HuH-7 (cell line): Measurements from ENCODE around the gene FSTL1.

Experiments used
- DNase-seq: peaks from one replicate; pipeline ENCODE4 v3.0.0; 2011; ENCODE audit warnings: low spot score

FSTL1 gene

DNA sequence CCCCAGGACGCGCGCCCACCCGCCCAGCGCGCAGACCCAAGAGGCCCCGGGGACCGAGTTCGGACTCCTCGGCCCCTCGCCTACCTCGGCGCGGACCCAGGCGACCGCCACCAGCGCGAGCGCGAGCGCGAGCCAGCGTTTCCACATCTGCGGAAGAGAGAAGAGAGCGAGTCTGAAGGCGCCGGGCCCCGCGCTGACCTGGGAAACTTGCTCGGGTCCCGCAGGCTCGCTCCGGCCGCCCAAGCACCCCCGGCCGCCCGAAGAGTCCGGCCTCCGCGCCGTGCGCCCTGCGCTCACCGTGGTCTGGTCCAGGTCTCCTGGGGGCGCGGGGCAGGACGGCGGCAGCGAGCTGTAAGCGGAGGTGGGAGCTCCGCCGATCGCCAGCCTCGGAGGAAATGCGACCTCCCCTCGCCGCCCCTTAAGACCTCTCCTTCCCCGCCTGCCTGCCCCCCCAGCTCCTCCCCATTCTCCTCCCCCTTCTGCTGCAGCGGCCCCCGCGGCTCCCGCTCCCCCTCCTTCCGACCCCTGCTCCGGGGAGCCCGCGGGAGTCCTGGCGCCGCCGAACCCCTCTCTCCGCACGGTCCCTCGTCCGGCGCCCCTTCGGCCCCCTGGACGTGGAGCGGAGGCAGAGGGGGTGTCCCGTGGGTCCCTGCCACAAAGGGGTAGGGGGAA lies at the start of gene FSTL1:
Gene FSTL1, minus strand, starts transcription at position 393 of the 672 bp plus-strand sequence. Its CDS starts 246 bp downstream, at position 147.
- DNase-seq = peak; percentile 44

- no peak for DNase-seq
Observed at GRCh38 chr3:120498556-120499346, 48.0 kb upstream of the FSTL1 start.

DNA sequence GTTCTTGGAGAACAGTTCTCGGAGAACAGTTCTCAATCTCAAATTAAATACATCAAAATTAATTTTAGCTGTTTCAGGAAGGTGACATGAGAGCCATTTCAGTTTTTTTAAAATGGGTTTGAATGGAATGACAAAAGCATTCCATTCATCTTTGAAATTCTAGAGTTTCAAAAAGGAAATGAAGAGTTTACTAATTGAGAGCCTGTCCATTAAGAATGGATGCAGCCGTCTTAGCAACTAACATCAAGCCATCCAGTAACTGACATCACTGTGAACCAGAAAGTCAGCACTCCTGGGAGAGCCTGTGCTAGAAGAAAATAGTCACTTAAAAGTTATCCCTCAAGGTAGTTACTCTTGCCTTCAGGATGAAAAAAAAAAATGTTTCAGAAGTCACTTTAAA lies 47.0 kb upstream of the FSTL1 start:
- DNase-seq = no peak

DNA sequence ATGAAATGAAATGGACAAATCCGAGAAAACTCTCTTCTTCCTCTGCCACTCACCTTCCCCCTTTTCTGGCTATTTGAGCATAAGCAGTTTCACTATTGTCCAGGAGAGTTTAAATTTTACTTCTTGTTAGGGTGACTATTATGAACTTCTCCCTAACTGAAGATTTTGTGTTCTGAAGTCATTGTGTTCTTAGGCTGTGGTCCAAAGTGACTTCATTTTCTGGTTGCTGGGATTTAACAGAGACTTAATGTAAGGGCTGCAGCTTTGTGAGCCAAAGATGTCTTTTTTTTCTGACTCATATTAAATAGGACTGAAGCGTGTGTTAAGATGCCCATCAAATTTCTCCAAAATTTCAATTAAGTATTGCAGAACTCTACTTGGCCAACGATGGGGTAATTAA lies 46.5 kb upstream of the FSTL1 start:
- no peak for DNase-seq

DNA sequence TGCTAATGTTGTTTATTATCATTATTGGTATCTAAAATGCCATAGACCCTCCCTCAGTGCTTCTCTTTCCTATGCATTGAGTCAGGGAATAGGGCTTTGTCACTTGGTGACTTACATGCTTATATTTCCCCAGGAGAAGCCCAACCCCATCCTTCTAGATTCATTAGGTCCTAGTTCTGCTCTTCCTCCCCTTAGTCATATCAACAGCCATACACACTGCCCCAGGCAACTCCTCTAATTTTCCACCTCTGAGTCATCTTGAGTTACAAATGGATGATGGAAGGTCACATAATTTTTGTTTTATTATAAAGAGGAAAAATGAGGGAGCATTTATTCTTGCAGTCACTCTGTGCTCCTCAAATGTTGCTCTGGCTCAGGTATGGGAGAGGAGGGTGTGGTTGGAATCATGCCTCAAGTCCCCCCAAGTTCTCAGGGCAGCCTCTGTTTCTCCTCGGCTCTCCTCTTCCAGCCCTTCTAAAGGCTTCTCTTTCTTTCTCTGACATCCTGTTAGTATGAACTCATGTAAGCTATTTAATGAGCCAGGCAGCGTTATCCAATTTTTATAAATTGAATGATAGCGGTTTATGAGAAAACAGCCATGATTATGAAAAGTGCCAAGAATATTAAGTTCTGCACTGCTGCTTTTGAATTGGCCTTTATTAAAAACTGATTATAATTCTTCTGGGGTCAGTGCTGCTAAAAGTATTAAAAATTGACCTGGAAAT lies 45.6 kb upstream of the FSTL1 start:
- no peak for DNase-seq

- no peak for DNase-seq
Observed at GRCh38 chr3:120495809-120496208, 45.0 kb upstream of the FSTL1 start.

DNA sequence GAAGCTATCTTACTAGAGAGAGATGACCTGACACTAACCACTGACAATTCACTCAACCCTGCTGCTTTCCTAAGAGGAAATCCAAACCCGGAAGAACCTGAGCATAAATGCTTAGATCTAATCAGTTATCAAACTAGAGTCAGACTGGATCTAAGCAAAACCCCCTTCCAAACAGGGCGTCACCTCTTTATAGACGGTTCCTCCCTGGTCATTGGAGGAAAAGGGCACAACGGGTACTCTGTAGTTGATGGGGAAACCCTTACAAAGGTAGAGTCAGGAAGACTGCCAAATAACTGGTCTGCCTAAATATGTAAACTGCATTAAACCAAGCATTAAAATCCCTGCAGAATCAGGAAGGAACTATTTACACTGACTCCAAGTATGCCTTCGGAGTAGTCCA lies 41.3 kb upstream of the FSTL1 start:
- no peak for DNase-seq

GRCh38 chr3:120489421-120489820 lies 38.6 kb upstream of the FSTL1 start:
- no peak for DNase-seq

- DNase-seq = no peak
Observed at GRCh38 chr3:120488296-120488695, 37.5 kb upstream of the FSTL1 start.

- no peak for DNase-seq
Observed at GRCh38 chr3:120487191-120487650, 36.4 kb upstream of the FSTL1 start.

GRCh38 chr3:120481081-120481480 lies 30.3 kb upstream of the FSTL1 start:
- no peak for DNase-seq

DNA sequence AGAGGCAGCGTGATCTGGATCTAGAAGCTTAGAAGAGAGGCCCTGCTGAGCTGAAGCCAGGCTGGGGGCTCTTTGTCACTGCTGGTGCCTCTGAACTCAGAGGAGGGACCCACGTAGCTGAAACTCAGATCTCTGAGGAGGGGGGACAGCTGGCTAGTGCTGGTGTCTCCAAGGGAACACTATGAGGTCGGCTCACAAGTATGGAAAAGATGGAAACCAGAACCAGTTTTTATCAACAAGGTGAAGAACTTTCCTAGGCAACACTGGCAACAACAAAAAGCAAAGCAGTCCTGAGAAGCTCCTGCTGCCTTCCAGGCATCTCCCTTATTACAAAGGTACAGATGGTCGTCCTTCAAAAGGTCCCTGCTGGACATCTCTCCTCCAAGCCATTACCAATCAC lies 27.0 kb upstream of the FSTL1 start:
- no peak for DNase-seq

DNA sequence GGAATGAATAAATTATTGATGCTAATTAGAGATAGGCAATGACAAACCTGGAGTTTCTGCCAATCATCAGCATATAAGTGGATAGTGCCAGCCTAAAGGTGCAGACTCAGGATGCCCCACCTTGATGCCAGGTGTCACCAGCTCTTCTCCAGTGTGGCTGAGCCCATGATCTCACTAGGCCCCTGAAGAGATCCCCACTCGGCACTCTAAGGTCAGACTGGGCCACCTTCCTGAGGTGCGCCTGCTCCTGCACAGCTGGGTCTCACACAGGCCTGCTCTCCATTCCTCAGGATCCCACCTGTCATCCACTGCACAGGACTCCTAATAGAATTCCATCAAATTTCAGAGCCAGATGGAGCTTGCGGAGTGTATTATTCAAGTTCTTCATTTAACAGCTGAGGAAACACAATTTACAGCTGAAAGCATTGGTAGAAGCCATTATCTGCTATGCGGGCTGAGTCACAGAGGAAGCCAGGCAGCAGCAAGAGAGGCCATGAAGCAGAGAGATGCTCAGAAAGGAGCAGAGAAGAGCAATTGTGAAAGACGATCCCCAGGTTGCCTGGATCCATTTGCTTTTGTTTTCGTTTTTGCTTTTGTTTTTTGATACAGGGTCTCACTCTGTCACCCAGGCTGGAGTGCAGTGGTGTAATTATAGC lies 25.1 kb upstream of the FSTL1 start:
- DNase-seq = no peak

DNA sequence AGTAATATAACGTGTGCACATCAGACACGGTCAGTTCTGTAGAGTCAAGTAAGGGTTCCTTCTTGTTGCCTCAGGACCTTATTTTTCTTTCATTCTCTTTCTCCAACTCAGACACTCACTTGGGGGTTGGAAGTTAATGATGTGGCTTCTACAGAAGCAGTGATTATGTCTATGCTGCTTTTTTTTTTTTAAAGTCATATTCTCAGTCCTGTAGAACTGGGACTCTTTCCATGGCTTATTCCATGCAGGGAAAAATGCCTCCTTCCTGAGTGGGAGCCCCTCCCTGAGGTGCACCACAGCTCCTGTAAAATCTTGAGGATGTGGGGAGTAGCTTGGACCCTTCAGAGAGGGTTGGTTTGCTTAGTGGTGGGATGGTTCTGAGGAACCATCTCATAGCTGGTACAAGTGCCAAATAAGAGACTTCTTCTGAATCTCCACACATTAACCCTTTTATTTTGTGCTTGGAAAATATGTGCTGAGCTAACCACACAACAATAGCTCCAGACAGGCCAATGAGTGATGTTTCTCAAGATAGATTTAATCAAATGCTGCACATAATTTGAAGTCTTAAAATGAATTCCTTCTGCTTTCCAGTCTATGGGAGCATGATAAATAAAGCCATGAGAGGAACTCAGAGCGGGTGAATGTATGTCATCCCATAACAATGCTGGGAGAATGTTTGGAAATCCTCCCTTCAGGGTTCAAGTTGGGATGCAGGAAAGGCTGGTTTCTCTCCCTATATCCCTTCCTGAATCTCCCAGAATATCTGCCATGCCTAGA lies 23.3 kb upstream of the FSTL1 start:
- DNase-seq = no peak

DNA sequence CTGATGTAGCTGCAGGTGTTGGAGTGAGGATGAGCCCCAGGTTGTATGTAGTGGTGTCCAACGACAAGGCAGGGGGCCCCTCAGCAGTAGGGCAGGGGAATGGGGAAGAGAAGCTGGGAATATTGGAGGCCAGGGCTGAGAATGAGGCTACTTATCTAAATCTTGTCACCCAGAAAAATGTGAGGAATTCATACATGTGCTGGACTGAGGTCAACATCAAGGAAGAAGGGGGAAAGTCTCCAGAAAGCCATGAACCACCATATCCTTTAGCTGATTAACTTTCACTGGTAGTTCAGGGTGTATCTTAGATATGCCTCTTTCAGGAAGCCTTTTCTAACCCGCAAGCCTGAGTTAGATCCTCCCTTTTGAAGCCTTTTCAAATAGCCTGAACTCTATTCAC lies 22.6 kb upstream of the FSTL1 start:
- DNase-seq = no peak

DNA sequence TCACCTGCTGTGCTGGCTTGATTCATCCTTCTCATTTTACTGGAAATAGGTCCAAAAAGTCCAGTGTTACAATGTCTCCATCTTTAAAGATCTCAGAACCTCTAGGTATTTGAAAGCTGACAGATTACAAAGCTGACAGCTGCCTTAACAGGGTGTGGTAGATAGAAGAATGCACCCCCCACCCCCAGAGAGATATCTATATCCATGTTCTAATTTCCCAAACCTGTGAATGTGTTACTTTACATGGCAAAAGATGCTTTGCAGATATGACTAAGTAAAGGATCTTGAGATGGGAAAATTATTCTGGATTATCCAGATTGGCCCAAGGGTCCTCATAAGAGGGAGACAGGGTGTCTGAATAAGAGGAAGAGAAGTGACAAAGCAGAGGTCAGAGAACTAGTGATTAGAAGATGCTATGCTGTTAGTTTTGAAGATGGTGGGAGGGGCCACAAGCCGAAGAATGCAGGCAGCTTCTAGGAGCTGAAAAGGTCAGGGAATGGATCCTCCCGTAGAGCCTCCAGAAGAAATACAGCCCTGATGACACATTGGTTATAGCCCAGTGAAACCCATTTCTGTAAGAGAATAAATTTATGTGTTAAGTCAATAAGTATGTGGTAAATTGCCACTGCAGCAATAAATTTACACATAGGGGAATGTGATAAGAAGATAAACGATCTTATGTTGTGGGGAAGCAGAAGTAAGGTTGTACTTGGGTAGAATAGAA lies 21.5 kb upstream of the FSTL1 start:
- DNase-seq = no peak

GRCh38 chr3:120471643-120472042 lies 20.9 kb upstream of the FSTL1 start:
- DNase-seq = no peak

DNA sequence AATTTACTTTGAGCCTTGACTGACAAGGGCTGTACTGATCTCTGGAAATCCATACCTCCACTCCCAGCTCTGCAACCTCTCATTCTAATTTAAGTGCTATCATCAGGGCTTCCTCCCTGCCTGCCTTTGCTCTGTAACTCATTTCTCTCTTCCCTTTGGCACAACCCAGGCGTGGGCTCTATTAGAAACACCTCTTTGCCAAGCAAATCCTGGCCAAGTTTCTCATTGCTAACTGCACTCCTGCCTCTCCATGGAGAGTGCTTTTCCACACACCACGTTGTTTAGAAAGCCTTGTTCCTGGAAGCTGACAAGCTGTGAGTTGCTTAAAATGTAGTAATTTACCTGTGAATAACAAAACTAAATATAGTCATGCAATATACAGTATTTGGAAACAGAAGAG lies 20.1 kb upstream of the FSTL1 start:
- DNase-seq = no peak

- no peak for DNase-seq
Observed at GRCh38 chr3:120469882-120470301, 19.1 kb upstream of the FSTL1 start.

DNA sequence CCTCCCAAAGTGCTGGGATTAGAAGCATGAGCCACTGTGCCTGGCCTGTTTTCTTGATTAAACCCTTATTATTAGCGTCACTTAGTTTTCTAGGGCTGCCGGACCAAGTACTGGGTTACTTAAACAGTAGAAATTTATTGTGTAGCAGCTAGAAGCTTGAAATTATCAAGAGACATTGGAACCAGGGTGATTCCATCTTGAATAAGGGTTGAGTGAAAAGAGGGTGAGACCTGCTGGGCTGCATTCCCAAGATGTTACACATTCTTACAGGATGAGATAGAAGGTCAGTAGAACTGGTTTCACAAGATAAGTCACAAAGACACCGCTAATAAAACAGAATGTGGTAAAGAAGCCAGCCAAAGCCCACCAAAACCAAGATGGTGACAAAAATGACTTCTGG lies 18.6 kb upstream of the FSTL1 start:
- DNase-seq = no peak
